ENCODE results near the gene GLDN. TPM values are rescaled to one million over a fixed set of nuclear protein-coding genes. Genes with fewer than 3 reads are reported as not detected.

Gene GLDN
- total RNA-seq, 1 donor from 2014 or later: 4.8 TPM

DNA sequence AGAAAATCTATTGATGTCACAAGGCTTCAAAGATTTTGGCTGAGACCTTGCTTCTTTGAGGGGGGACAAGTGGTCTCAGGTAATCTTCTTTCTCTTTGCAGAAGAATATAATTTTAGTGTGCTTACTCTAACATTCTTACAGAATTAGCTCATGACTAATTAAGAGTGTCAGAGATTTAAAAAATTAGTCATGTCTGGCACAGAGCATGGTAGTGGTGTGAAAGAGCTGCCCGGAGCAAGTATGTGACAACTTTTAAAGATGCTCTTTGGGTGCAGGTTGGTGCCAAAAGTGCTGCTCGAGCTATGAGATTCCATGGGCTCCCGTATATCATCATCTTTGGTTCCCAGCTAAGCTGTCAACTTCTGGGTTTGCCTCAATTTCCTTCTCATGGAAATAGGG, 34.1 kb upstream of the GLDN start:
- intact Hi-C loops (cut with micrococcal nuclease): no loop called here
- Histone ChIP-seq H3K4me3 (no peak overlapping the region), H3K27me3 (ENCODE audit: low read depth) (no peaks in the 10 kb centered on the region), H3K4me1 (peaks cover 33% of the 10 kb centered on the region), H3K36me3 (no peaks in the 10 kb centered on the region), H3K27ac (replicated peaks) (no peak overlapping the region), H3K9me3 (replicated peaks) (no peaks in the 10 kb centered on the region)
- no peak for DNase-seq
- TF ChIP-seq, protein P1, sequence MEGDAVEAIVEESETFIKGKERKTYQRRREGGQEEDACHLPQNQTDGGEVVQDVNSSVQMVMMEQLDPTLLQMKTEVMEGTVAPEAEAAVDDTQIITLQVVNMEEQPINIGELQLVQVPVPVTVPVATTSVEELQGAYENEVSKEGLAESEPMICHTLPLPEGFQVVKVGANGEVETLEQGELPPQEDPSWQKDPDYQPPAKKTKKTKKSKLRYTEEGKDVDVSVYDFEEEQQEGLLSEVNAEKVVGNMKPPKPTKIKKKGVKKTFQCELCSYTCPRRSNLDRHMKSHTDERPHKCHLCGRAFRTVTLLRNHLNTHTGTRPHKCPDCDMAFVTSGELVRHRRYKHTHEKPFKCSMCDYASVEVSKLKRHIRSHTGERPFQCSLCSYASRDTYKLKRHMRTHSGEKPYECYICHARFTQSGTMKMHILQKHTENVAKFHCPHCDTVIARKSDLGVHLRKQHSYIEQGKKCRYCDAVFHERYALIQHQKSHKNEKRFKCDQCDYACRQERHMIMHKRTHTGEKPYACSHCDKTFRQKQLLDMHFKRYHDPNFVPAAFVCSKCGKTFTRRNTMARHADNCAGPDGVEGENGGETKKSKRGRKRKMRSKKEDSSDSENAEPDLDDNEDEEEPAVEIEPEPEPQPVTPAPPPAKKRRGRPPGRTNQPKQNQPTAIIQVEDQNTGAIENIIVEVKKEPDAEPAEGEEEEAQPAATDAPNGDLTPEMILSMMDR (IDR thresholded peaks at IDR 0.05; ENCODE audit: borderline replicate concordance): no peak

DNA sequence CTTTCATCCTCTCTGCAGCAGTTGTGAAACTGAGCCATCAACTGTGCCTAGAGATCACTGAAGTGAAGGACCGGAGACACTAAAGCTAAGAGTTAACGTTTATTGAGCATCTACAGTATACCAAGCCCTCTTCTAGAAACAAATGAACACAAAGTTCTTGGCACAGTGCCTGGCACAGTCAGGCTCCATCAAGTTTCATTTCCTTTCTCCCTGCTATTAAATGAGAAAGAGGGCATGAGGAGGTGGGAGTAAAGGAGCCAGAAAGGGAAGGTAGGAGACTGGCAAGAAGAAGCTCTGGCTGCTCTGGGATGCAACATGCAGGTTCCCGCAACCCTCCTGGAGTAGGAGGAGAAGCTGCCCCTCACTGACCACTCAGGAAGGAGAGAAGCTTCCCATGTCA, 33.6 kb upstream of the GLDN start:
- DNase-seq: no peak
- Histone ChIP-seq H3K27ac (replicated peaks) (no peak overlapping the region), H3K9me3 (replicated peaks) (no peaks in the 10 kb centered on the region), H3K4me1 (peaks cover 33% of the 10 kb centered on the region), H3K4me3 (no peak overlapping the region), H3K36me3 (no peaks in the 10 kb centered on the region), H3K27me3 (ENCODE audit: low read depth) (no peaks in the 10 kb centered on the region)
- intact Hi-C loops (cut with micrococcal nuclease): no loop called here
- TF ChIP-seq, protein P1 (IDR thresholded peaks at IDR 0.05; ENCODE audit: borderline replicate concordance): no peak

DNA sequence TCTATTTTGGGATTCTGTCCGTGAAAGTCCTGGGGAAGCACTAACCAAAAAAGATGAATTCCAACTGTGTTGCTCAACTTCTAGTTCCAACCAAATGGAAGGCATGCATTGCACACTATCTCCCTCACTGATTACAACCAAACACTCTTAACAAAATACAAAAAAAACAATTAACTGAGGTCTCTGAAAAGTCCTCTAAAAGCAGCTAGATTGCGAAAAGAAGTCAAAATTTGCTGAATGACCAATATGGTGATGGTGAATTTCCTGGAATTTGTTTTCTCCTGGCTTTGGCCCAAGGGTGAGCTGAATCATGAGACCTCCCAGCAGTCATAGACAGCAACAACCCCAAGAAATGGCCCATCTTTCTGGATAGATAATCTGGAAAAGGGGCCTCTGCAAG, 31.4 kb upstream of the GLDN start:
- H3K4me3 ChIP-seq: no peak overlapping the region
- H3K36me3 ChIP-seq: no peaks in the 10 kb centered on the region
- TF ChIP-seq, protein P1 (IDR thresholded peaks at IDR 0.05; ENCODE audit: borderline replicate concordance): no peak
- H3K27me3 ChIP-seq (ENCODE audit: low read depth): no peaks in the 10 kb centered on the region
- H3K9me3 ChIP-seq (replicated peaks): no peaks in the 10 kb centered on the region
- intact Hi-C loops (cut with micrococcal nuclease): no loop called here
- no peak for DNase-seq
- H3K4me1 ChIP-seq: peaks cover 26% of the 10 kb centered on the region
- peak overlapping the region; percentile 58 for H3K27ac ChIP-seq (replicated peaks)

DNA sequence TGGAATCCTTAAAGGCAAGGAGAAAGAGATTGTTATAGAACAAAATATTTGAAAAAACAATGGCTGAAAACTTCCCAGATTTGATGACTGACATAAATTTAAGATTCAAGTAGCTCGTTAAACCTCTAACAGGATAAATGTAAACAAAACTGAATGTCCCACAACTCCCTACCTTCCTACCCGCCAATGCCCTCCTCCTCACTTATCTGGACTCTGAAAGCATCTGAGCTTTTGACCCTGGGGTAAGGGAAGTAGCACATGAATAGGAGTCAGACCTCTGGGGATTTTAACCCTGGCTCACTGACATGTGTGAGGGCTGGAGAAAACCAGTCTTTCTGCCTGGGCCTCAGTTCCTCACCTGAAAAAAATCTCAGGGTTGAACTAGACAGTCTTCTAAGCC, 29.9 kb upstream of the GLDN start:
- Histone ChIP-seq H3K27ac (replicated peaks) (no peak overlapping the region), H3K4me1 (peaks cover 26% of the 10 kb centered on the region), H3K36me3 (no peaks in the 10 kb centered on the region), H3K9me3 (replicated peaks) (no peaks in the 10 kb centered on the region), H3K27me3 (ENCODE audit: low read depth) (no peaks in the 10 kb centered on the region), H3K4me3 (no peak overlapping the region)
- DNase-seq: no peak
- TF ChIP-seq, protein P1 (IDR thresholded peaks at IDR 0.05; ENCODE audit: borderline replicate concordance): no peak
- intact Hi-C loops (cut with micrococcal nuclease): no loop called here

DNA sequence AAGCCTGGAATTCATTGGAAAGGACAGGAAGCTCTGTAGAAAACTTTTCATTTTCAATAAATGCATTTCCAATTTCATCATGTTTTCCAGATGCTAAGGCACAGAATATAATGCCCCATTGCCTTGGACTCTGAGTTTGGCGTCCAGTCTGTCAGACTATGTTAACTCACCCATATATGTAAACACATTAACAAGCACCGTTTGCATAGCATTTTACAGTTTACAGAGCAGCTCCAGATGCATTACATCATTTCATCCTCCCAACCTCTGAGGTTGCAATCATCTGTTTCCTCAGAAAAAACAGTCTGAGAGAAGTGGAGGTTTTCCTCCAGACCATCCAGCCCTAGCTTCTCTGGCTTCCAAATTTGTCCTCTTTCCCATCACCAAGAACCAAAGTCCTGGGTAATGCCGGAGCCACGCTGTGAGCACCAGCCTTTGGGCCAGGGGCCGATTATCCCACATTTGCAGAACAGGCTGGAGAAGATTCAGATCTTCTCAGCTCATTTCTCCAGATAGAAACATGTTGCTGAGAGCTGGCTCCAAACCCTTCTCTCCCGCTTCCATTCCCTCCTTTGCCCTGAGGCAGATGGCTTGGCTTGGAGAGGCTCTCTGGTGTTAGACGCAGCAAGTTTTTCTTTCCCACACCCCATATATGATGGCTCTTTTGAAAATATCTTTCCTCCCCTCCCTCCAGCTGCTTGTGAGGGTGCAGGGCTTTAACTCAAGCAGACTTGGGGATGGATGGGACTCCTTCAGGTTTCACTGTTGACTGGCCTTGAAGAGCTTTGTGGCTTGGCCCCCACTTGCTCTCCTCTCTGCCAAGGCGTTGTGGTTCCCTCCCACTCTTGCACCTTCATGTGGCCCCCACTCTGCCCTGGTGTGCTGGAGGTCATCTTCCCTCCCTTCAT, 29.0 kb upstream of the GLDN start:
- peak overlapping the region; percentile 42 for H3K27ac ChIP-seq (replicated peaks)
- no peaks in the 10 kb centered on the region for H3K36me3 ChIP-seq
- peaks cover 26% of the 10 kb centered on the region for H3K4me1 ChIP-seq
- intact Hi-C loops (cut with micrococcal nuclease): no loop called here
- H3K9me3 ChIP-seq (replicated peaks): no peaks in the 10 kb centered on the region
- no peak for DNase-seq
- TF ChIP-seq, protein P1 (IDR thresholded peaks at IDR 0.05; ENCODE audit: borderline replicate concordance): no peak
- H3K4me3 ChIP-seq: no peak overlapping the region
- no peaks in the 10 kb centered on the region for H3K27me3 ChIP-seq (ENCODE audit: low read depth)

Measured in left ventricle myocardium inferior (tissue), 1 donor.